T-helper 2 cell treated with Interferon-gamma antibody and Interleukin-4, amounts not matched to agents 5 μg/mL and 100 μg/mL, for 36 hours (primary cell): ENCODE data around the gene ANO3.

Source experiments
- DNase-seq: peaks from one replicate; pipeline ENCODE4 v3.0.0; 2021; ENCODE audit warnings: low spot score
- H3K27ac Mint-ChIP-seq: one replicate; pipeline ENCODE4 v1.8.0; 2021; ENCODE audit warnings: mild to moderate bottlenecking, mixed read lengths
- H3K27me3 Mint-ChIP-seq: one replicate; pipeline ENCODE4 v1.8.0; 2021; ENCODE audit warnings: low read depth, mixed read lengths
- H3K36me3 Mint-ChIP-seq: one replicate; pipeline ENCODE4 v1.8.0; 2021; ENCODE audit warnings: low read depth, mixed read lengths
- H3K4me1 Mint-ChIP-seq: one replicate; pipeline ENCODE4 v1.8.0; 2021; ENCODE audit warnings: low read depth, mixed read lengths
- H3K4me3 Mint-ChIP-seq: one replicate; pipeline ENCODE4 v1.8.0; 2022; ENCODE audit warnings: mild to moderate bottlenecking, moderate library complexity, mixed read lengths
- H3K9me3 Mint-ChIP-seq: one replicate; pipeline ENCODE4 v1.8.0; 2021; ENCODE audit warnings: mixed read lengths

Gene ANO3

GRCh38 chr11:26676641-26677040 lies 344.7 kb downstream of the ANO3 start:
- Mint-ChIP-seq H3K27me3 (no peaks in the 10 kb centered on the region), H3K9me3 (no peaks in the 10 kb centered on the region), H3K27ac (no peak overlapping the region), H3K4me3 (no peak overlapping the region), H3K36me3 (no peaks in the 10 kb centered on the region), H3K4me1 (no peaks in the 10 kb centered on the region)
- no peak for DNase-seq

GRCh38 chr11:26677566-26677965 lies 345.6 kb downstream of the ANO3 start:
- H3K4me3 Mint-ChIP-seq, result no peak overlapping the region
- DNase-seq, result no peak
- no peaks in the 10 kb centered on the region for H3K36me3 Mint-ChIP-seq
- no peaks in the 10 kb centered on the region for H3K9me3 Mint-ChIP-seq
- H3K4me1 Mint-ChIP-seq, result no peaks in the 10 kb centered on the region
- no peaks in the 10 kb centered on the region for H3K27me3 Mint-ChIP-seq
- no peak overlapping the region for H3K27ac Mint-ChIP-seq

- no peak overlapping the region for H3K4me3 Mint-ChIP-seq
- H3K27ac Mint-ChIP-seq, result no peak overlapping the region
- peaks cover 9% of the 10 kb centered on the region for H3K9me3 Mint-ChIP-seq
- no peaks in the 10 kb centered on the region for H3K4me1 Mint-ChIP-seq
- H3K36me3 Mint-ChIP-seq, result no peaks in the 10 kb centered on the region
- DNase-seq, result no peak
- H3K27me3 Mint-ChIP-seq, result no peaks in the 10 kb centered on the region
Measured at GRCh38 chr11:26687351-26687750, 355.4 kb downstream of the ANO3 start.

- no peak for DNase-seq
- H3K4me3 Mint-ChIP-seq, result no peak overlapping the region
- no peaks in the 10 kb centered on the region for H3K36me3 Mint-ChIP-seq
- peaks cover 9% of the 10 kb centered on the region for H3K9me3 Mint-ChIP-seq
- H3K4me1 Mint-ChIP-seq, result no peaks in the 10 kb centered on the region
- no peaks in the 10 kb centered on the region for H3K27me3 Mint-ChIP-seq
- H3K27ac Mint-ChIP-seq, result no peak overlapping the region
Measured at GRCh38 chr11:26688701-26689100, 356.8 kb downstream of the ANO3 start.

- Mint-ChIP-seq H3K4me3 (no peak overlapping the region), H3K36me3 (no peaks in the 10 kb centered on the region)
- no peak for DNase-seq
Measured at GRCh38 chr11:26696330-26696729, 364.4 kb downstream of the ANO3 start.

GRCh38 chr11:26698224-26698623 lies 366.3 kb downstream of the ANO3 start:
- Mint-ChIP-seq H3K4me1 (no peaks in the 10 kb centered on the region), H3K4me3 (no peak overlapping the region), H3K9me3 (no peaks in the 10 kb centered on the region), H3K27ac (no peak overlapping the region), H3K36me3 (no peaks in the 10 kb centered on the region), H3K27me3 (no peaks in the 10 kb centered on the region)
- no peak for DNase-seq

More at GRCh38 chr11:26696330-26696729, 364.4 kb downstream of the ANO3 start:
- no peaks in the 10 kb centered on the region for H3K9me3 Mint-ChIP-seq
- no peaks in the 10 kb centered on the region for H3K27me3 Mint-ChIP-seq
- no peak overlapping the region for H3K27ac Mint-ChIP-seq
- H3K4me1 Mint-ChIP-seq, result no peaks in the 10 kb centered on the region

GRCh38 chr11:26700574-26701235 lies 368.8 kb downstream of the ANO3 start:
- Mint-ChIP-seq H3K27ac (no peak overlapping the region), H3K4me1 (no peaks in the 10 kb centered on the region), H3K36me3 (no peaks in the 10 kb centered on the region), H3K27me3 (no peaks in the 10 kb centered on the region), H3K4me3 (no peak overlapping the region), H3K9me3 (no peaks in the 10 kb centered on the region)
- DNase-seq, result no peak

- no peak overlapping the region for H3K27ac Mint-ChIP-seq
- H3K4me1 Mint-ChIP-seq, result no peaks in the 10 kb centered on the region
- no peaks in the 10 kb centered on the region for H3K9me3 Mint-ChIP-seq
- DNase-seq, result no peak
- H3K36me3 Mint-ChIP-seq, result no peaks in the 10 kb centered on the region
- H3K27me3 Mint-ChIP-seq, result no peaks in the 10 kb centered on the region
- no peak overlapping the region for H3K4me3 Mint-ChIP-seq
Measured at GRCh38 chr11:26702406-26702805, 370.5 kb downstream of the ANO3 start.

- H3K27ac Mint-ChIP-seq, result no peak overlapping the region
- H3K27me3 Mint-ChIP-seq, result no peaks in the 10 kb centered on the region
- no peak for DNase-seq
- H3K4me1 Mint-ChIP-seq, result no peaks in the 10 kb centered on the region
- no peak overlapping the region for H3K4me3 Mint-ChIP-seq
- H3K9me3 Mint-ChIP-seq, result no peaks in the 10 kb centered on the region
- no peaks in the 10 kb centered on the region for H3K36me3 Mint-ChIP-seq
Measured at GRCh38 chr11:26703411-26704191, 371.7 kb downstream of the ANO3 start.

- Mint-ChIP-seq H3K27me3 (no peaks in the 10 kb centered on the region), H3K27ac (no peak overlapping the region), H3K36me3 (no peaks in the 10 kb centered on the region), H3K4me3 (no peak overlapping the region), H3K9me3 (no peaks in the 10 kb centered on the region), H3K4me1 (no peaks in the 10 kb centered on the region)
- DNase-seq, result no peak
Measured at GRCh38 chr11:26704249-26704648, 372.3 kb downstream of the ANO3 start.

- Mint-ChIP-seq H3K27ac (no peak overlapping the region), H3K36me3 (no peaks in the 10 kb centered on the region), H3K4me1 (no peaks in the 10 kb centered on the region), H3K9me3 (no peaks in the 10 kb centered on the region), H3K4me3 (no peak overlapping the region), H3K27me3 (no peaks in the 10 kb centered on the region)
- DNase-seq, result no peak
Measured at GRCh38 chr11:26706181-26706580, 374.3 kb downstream of the ANO3 start.

- no peak for DNase-seq
- no peaks in the 10 kb centered on the region for H3K9me3 Mint-ChIP-seq
- H3K4me3 Mint-ChIP-seq, result no peak overlapping the region
- no peaks in the 10 kb centered on the region for H3K27me3 Mint-ChIP-seq
- no peaks in the 10 kb centered on the region for H3K36me3 Mint-ChIP-seq
- H3K27ac Mint-ChIP-seq, result no peak overlapping the region
- no peaks in the 10 kb centered on the region for H3K4me1 Mint-ChIP-seq
Measured at GRCh38 chr11:26708736-26709456, 377.0 kb downstream of the ANO3 start.

GRCh38 chr11:26710489-26710888 lies 378.6 kb downstream of the ANO3 start:
- Mint-ChIP-seq H3K9me3 (no peaks in the 10 kb centered on the region), H3K4me3 (no peak overlapping the region), H3K4me1 (no peaks in the 10 kb centered on the region), H3K36me3 (no peaks in the 10 kb centered on the region), H3K27ac (no peak overlapping the region), H3K27me3 (no peaks in the 10 kb centered on the region)
- no peak for DNase-seq

GRCh38 chr11:26712497-26712896 lies 380.6 kb downstream of the ANO3 start:
- Mint-ChIP-seq H3K4me3 (no peak overlapping the region), H3K4me1 (no peaks in the 10 kb centered on the region), H3K36me3 (no peaks in the 10 kb centered on the region), H3K9me3 (peaks cover 5% of the 10 kb centered on the region), H3K27me3 (no peaks in the 10 kb centered on the region), H3K27ac (no peak overlapping the region)
- DNase-seq, result no peak
